Measurements from ENCODE around the gene MRPL53.
"Not testable (repeated sequence)": the region's sequence is repeated elsewhere in the genome, so short reads cannot be mapped to it uniquely, and the experiment has no call there.

The MRPL53 gene

GRCh38 chr2:74447230-74447999, 25.1 kb downstream of the MRPL53 start:
- no peak for DNase-seq

- DNase-seq: no peak
Observed at GRCh38 chr2:74444498-74445318, 27.8 kb downstream of the MRPL53 start.

- not testable (repeated sequence) for DNase-seq
Observed at GRCh38 chr2:74442483-74443297, 29.8 kb downstream of the MRPL53 start.

GRCh38 chr2:74441690-74442482, 30.6 kb downstream of the MRPL53 start, which contains the start of gene RTKN:
Gene RTKN (minus strand): TSS chr2:74441937. CDS start chr2:74441816, 121 bp downstream.
- peak; percentile 18 for DNase-seq

GRCh38 chr2:74441170-74441689, 31.2 kb downstream of the MRPL53 start:
- DNase-seq: no peak

- peak; percentile 21 for DNase-seq
Observed at GRCh38 chr2:74440378-74441169, 31.9 kb downstream of the MRPL53 start.

GRCh38 chr2:74439803-74440377, 32.6 kb downstream of the MRPL53 start:
- DNase-seq: no peak

GRCh38 chr2:74439373-74439772, 33.1 kb downstream of the MRPL53 start:
- DNase-seq: no peak

GRCh38 chr2:74438248-74438647, 34.2 kb downstream of the MRPL53 start:
- no peak for DNase-seq

GRCh38 chr2:74436848-74437695, 35.4 kb downstream of the MRPL53 start:
- DNase-seq: no peak

GRCh38 chr2:74436111-74436805, 36.2 kb downstream of the MRPL53 start:
- no peak for DNase-seq

- DNase-seq: no peak
Observed at GRCh38 chr2:74430502-74430901, 42.0 kb downstream of the MRPL53 start.

- DNase-seq: no peak
Observed at GRCh38 chr2:74429487-74430451, 42.7 kb downstream of the MRPL53 start.

- no peak for DNase-seq
Observed at GRCh38 chr2:74428675-74429074, 43.8 kb downstream of the MRPL53 start.

- no peak for DNase-seq
Observed at GRCh38 chr2:74427551-74427950, 44.9 kb downstream of the MRPL53 start.

GRCh38 chr2:74426181-74426758, 46.2 kb downstream of the MRPL53 start:
- DNase-seq: no peak

- DNase-seq: no peak
Observed at GRCh38 chr2:74425523-74425922, 47.0 kb downstream of the MRPL53 start.

Data from activated CD4-positive, alpha-beta T cell treated with anti-CD3 and anti-CD28 coated beads, Interleukin-2, amount 50 U/mL, for 1 hour (primary cell).